Activated CD4-positive, CD25-positive, alpha-beta regulatory T cell treated with anti-CD3 and anti-CD28 coated beads, Interleukin-2, amount 50 U/mL, for 16 hours (primary cell): ENCODE results near the gene C20orf144.

ENCODE experiments used
- DNase-seq: peaks from one replicate; pipeline ENCODE4 v3.0.0-alpha.2; 2020; ENCODE audit warnings: low read depth, low spot score

Gene C20orf144

DNA sequence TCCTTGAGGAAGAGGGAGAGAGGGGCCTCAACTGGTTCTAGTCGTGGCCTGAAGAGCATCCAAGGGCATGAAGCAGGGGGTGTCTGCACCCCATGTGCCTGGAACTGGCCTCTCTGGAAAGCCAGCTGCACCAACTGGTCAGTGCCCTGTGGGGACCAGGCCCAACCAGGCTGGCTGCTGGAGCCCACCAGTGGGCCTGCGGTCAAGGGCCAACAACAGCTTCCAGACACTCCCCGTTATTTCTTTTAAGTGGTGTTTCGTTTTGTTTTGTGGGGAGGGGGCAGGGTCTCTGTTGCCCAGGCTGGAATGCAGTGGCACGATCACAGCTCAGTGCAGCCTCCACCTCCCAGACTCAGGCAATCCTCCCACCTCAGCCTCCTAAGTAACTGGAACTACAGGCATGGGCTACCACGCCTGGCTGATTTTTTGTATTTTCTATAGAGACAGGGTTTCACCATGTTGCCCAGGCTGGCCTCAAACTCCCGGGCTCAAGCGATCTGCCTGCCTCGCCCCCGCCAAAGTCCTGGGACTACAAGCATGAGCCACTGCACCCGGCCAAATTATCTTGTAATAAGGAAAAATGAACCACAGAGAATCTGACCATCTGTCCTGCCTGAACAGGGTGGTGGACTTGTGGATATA lies 11.9 kb upstream of the C20orf144 start:
- DNase-seq = no peak

DNA sequence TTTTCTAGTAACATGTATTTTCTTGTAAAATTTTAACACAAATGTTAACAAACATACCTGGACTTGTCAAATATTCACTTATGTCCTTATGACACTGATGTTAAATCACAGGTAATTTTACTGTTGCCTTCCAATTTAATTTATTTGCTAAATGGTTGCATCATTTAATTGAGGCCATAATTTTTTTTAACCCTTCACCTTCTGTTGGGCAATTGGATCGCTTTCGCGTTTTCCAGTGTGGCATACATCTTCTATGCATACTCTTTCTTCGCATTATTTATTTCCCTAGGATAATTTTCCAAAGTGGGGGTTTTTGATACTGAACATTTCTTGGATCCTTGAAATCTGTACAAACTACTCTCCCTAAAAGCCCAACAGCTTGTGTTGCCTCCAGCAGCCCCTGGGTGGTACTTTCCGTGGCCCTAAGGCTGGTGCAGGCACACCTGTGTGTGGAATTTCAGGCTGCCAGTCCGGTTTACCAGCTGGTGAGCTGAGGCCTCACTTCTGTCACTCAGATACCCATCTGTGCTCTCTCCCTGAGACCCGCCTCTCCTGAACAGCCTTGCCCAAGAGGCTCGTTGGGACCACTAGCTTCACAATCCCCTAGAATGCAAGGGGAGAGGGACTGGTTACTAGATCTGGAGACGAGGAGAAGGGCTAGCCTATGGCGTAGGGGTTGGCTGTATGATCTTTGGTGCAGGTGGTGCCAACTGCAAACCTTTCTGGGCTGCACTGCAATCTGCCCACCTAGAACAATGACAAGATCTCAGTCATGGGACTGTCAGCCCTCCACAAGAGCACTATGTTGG lies 11.2 kb upstream of the C20orf144 start:
- DNase-seq = no peak

DNA sequence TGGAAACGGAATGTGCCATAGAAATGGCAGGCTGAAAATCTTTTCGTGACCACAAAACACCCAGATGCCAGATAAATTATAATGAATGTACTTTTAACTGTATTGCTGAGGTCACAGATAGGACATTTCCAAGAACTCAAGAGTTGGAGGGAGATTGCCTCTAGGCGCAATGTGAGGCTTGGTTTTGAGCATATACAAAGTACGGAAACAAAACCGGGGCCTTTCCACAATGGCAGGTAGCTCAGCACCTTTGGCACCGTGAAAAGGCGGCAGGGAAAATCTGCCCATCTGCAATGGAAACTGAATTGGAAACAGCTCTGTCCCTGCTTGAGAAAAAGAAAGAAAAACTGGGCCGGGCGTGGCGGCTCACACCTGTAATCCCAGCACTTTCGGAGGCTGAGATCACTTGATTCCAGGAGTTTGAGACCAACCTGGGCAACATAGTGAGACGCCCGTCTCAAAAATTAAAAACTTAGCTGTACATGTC lies 10.5 kb upstream of the C20orf144 start:
- DNase-seq = no peak

DNA sequence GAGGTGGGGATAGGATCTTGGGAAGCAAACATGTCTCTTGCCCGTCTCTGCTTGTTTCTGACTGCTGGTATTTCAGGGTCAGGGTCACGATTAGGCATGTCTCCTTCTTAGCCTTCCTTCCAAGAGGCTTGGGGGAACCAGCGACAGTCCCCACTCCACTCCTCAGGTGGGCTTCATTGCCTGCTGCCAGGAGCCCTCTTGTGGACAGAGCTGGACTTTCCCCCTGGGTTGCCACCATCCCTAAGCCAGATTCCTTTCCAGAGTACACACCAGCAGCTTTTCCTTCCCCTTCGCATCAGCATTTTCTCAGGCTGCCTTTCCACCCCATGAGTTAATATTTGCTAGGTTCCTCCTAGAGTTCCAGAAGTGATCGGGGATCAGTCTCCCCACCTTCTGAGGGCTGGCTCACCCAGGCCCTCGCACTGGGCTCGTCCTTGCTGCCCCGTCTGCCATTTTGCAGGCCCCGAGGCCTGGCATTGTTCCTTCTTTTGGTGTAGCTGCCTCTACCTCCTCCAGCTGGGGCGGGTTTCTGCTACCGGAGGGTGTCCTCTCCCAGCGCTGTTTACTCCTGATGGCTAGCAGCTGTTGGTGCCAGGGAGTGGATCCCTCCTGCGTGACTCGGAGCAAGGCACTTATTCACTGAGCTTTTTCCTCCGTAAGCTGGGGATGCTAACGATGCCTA lies 8.8 kb upstream of the C20orf144 start:
- DNase-seq = no peak

DNA sequence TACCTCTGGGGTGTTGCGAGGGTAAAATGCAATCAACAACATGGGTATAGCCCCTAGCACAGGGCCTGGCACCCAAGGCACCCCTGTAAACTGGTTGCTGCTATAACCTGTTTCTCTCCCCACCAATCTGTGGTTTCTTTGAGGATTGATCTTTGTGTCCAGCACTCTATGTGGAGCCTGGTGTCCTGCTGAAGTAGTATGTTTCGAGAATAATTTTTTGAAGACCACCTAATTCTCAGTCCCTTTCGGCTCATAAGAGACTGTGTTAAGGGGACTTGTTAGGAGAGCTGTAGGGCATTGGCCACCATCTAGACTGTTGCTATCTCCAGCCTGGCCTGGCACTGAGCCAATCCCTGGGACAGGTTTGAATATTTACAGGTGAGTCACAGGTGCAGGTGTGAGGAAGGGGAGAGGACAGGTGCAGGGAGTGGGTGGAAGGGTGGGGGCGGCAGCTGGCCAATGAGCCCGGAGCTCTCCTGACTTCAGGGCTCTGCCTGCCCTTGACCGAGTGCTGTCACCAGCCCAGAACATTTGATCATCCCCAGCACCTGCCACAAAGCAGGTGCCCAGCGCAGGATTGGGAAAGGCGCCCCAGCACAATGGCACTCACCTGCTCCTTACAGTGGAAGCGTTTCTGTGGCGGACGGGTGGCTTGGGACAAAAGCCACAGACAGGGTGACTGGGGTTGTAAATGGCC lies 8.1 kb upstream of the C20orf144 start:
- DNase-seq = no peak

DNA sequence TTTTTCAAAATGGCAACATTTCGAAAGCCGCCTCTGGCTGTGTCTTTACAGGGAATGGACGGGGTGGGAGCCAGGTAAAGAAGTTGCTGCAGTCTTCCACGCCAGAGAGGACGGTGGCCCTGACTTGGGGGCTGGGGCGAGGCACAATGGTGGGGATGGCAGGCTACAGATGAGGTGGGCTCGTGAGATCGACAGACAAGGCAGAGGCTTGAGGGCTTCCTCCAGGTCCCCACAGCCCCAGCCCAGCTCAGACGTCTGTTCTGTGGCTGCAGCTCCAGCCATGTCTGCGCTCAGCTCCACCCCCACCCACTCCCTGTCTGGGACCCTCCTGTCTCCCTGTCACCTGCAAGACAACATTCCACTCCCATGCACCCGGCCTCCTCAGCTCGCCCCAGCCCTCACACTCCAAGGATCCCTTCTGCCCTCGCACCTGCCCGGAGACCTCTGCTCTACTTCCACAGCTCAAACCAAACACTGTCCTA lies 7.4 kb upstream of the C20orf144 start:
- DNase-seq = no peak

DNA sequence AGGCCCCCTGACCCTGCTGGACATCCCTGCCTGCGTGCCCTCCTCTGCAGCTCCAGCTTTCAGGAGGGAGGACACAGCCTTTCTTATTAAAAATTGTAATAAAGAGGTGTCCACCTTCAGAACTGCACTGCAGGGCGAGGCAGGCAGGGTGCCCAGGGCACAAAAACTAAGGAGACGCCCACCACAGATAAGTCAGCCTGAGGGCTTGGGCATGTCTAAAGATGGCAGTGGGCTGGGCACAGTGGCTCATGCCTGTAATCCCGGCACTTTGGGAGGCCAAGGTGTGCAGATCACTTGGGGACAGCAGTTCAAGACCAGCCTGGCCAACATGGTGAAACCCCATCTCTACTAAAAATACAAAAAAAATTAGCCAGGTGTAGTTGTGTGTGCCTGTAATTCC lies 7.0 kb upstream of the C20orf144 start:
- no peak for DNase-seq

DNA sequence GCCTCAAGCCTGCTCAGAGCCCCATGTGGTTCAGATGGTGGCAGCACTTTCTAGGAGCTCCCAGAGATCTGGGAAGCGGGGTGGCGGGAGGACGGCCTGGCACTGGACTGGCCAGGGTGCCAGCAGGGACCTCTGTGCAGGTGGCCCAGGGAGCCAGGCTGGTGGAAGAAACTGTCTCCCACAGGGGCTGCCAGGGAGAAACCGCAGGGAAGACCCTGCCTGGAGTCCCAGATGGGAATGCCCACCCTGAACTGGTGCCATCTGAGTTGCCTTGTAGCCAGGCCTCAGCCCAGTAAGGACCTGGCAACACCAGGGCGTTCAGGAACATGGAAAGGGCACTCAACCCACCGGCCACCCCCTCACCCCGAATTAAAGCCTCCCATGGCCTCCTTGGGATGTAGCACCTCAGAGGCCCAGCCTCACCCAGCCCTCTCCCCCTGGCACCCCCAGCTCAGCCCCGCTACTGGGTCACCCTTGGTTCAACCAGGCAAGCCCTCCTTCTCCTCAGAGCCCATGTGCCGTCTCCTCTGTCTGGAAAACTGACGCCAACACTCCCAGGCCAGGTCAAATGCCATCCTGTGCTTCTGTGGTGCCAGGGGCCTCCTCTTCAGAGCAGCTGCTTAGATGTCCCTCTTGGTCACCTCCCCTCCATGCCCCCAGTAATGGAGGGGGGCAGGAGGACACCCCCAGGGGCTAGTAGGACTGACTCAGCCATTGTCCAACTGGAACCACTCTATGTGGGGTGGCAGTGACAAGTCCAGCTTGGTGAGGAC lies 5.9 kb upstream of the C20orf144 start:
- DNase-seq = no peak

DNA sequence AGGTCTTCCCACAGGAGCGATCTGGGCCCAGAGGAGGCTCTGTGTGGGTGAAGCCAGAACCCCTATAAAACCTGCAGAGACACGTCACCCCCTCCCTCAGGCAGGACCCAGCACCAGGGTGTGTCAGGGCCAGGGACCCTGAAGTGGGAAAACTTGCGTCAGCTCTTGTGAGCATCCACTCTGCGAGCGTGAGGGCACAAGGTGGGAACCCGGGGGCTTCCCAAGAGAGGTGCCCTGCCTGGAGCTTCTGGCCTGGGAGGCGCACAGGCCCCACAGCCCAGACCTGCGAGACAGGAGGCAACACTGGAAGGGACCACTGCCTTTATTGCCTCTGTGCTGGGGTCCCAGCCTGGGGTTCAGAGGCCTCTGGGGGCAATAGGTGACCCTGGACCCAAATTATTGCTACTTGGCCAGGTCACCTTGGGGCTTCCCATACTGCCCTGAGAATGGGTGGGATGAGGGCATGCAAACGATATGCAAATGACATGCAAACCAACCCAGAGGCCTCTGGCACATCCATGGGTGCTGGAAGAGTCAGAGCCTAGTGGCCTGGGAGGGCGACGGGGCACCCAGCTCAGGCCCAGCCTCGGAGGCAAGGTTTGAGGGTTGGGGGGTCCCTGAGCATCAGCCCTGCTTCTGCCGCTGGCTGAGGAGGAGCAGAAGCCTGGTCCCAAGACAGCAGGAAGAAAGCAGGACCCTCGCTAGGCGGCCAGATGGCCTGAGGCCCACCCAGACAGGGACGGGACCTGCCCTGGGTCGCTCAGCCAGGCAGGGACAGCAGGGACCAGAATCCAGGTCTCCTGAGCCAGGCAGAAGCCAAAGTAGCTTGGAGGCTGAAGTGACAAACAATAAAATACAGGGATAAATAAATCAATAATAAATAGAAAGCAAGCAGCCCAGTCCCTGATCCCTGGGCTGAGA lies 5.1 kb upstream of the C20orf144 start:
- no peak for DNase-seq

DNA sequence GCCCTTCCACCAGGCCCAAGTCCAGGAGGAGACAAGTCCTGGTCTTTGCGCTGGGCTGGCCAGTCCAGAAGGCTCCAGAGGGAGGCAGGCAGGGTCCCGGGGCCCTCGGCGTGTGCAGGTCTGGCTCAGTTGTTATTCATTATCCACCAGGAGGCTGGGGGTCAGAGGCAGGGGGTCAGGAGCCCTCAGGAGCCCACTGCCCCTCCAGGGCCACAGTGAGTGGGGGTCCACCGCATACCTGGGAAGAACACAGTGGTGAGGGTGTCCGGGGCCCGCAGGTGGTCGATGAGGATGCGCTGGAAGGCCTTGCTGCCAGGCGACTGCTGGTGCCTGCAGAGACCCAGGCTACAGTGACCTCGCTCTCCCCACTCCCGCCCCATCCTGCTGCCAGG lies 4.4 kb upstream of the C20orf144 start:
- DNase-seq = no peak

DNA sequence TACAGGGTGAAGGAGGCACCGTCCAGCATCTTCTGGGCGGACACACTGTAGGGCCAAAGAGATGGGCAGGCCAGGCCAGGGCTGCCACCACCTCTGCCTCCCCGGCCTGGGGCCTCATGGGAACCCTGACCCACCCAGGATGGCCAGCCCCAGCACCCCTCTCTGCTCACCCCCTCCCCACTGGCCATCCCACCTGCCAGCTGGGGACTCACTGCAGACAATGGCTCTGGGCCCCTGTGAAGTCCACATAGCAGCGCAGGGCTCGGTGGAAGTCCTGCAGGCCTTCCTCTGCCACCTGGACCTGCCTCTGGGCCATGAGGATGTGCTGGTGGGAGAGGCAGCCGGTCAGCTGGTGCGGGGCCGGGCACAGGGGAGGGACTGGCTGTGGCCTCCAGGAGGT lies 3.6 kb upstream of the C20orf144 start:
- DNase-seq = no peak

DNA sequence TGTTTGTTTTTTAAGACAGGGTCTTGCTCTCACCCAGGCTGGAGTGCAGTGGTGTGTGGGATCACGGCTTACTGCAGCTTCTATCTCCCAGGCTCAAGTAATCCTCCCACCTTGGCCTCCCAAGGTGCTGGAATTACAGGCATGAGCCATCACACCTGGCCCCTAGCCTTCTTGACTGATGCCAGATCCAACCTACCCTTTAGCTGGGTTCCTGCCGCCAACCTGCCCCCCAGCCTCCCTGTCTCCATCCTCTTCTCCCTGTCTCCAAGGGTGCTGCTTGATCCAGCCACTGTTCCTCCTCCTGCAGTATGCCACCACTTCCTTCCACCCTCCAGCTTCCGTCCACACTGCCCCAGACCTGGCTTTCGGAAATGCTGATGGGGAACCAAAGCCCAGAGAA lies 3.2 kb upstream of the C20orf144 start:
- no peak for DNase-seq

DNA sequence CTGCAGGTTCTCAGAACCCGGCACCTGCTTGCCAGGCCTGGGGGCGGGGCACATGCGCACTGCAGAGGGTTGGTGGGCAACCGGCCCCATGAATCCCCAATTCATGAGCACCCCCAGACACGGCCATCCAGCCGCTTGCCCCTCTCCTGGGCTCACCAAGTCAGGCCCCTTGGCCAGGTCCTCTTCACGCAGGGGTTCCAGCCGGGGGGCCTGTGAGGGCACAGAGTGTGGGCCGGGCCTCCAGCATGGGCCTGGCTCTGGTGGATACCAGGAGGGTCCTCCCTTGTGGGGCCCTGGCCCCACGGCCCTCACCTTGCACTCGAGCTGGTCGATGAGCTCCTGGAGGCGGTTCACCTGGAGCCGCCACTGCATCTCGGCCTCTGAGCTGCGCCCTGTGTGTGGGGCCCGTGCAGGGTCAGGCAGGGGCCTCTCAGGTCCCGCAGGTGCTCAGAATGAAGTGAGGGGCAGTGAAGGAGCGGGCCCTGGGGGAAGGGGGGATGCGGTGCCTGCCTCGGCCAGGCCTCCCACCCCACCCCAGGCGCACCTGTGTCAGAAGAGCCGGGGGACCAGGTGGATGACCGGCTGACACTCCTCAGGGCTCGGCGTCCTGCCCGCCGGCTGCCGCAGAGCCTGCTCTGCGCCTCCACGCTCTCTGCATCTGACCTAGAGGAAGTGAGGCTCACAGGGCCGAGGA lies 2.6 kb upstream of the C20orf144 start:
- DNase-seq = no peak

DNA sequence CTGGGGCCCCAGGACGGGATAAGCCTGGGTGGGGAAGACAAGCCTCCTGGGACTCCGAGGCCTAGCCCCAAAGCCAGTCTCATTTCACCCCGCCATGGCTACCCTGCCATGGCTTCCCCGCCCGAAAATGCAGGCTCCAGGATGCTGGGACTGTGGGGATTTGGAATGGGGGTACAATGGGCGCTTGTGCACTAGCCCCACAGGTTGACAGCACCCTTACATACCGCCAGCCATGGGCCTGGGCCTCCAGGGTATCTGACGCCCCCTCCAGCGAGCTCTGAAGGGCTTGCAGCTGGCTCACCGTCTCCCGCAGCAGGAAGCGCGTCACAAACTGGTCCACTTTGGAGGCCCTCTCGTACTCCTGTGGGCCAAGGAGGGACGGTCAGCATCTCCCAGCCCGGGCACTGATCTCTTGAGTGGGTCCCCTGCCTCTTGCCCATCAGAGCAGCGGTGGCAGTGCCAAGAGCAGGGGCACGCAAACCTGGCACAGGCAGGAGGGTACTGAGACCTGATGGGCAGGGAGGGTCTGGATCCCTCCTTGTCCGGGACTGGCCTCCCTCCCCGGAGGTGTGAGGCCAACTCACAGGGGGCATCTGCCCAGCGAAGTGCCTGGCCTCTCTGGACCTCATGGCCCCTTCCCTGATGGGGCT lies 2.0 kb upstream of the C20orf144 start:
- no peak for DNase-seq

DNA sequence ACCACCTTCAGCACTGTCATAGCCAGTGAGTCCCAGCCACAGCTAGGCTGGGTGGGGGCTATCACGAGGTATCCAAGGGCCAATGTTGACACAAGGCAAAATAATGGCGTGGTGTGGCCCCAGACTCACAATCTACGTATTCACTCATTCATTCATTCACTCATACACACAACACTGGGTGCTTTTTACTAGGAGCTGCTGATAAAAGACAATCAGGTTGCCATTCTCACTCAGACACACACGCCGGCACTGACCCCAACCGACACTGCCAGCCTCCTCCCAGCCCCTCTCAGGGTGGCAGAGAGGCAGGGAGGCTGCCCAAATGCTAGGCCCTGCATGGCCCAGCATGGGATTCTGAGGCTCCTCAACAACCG lies 1.5 kb upstream of the C20orf144 start:
- no peak for DNase-seq

DNA sequence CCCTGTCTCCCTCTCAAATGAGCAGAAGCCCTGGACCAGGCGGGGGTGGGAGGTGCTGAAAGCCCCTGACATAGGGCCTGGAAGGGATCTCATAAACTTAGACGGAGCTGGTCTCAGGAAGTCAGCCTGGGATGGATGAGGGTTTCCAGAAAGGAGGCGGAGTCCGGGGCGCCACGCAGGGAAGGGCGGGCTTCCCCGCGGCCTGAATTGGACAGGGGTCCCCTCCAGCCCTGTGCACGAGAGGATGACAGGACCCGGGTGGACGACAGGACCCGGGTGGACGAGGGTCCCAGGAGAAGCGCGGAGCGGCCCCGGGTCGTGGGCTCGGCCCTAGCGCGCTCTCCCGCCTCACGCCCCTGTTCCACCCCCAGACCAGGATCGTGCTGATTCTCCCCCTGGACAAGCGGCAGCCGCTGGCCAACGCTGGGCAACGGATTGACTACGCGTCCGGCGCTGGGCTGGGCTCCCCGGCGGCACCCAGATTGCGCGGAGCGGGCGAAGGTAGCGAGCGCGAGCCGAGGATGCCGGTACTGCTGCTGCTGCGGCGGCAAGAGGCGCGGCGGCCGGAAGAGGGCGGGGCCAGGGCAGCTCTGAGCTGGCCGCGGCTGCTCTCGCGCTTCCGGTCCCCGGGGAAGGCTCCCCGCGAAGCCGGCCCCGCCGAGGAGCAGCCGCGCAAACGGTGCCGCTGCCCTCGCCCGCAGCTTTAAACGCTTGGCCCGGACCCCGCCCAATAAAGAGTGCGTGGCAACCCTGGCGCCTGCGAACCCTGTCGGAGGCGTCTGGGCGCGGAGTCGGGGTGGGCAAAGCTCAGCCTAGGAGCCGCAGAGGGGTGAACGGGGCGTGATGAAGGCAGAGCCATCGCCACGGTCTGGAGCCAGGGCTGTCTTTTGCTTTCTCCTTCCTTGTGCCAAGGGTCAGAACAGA lies 1.3 kb downstream of the C20orf144 start:
- peak; percentile 67 for DNase-seq

DNA sequence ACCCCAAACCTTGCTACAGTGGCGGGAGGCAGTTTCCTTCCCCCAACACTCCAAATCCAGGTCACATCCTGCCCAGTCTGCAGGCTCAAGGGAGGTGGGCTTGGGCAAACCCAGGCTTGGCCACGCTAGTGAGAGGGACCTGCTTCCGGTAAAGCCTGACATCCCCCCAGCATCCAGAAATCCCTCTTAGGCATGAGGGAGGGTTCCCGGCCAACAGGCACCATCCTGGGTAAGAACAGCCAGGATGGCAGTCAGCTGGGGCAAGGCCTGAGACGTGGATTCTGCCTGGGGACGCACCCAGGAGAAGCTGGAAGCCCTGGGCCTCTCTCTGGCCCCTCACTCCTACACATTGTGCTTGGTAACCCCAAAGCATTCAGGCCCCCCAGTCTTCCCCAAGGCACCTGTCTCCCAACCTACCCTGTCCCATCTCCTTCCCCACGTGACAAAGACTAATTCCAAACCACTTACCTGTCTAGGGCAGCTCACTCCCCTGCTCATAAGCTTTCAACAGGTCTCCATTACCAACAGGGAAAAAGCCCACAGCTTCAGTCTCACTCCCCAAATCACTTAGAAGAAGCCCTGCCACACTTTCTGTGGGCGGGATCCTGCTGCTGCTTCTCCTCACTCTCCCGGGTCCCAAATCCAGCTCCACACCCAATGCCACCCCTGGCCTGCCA lies 2.1 kb downstream of the C20orf144 start:
- DNase-seq = no peak
